SK-N-SH treated with all-trans-retinoic acid at 6 μM for 48 hours (cell line): ENCODE results near the gene PGM2.

Source experiments
- ESRRG ChIP-seq: fragments of 250-450 bp; sonication (Bioruptor Pico); IDR thresholded peaks from 2 replicates; pipeline ENCODE4 v1.6.1; 2021; ENCODE audit warnings: mild to moderate bottlenecking
- RARB ChIP-seq: fragments of 250-450 bp; sonication (Bioruptor Pico); IDR thresholded peaks from 2 replicates; pipeline ENCODE4 v1.8.0; 2021; ENCODE audit warnings: mild to moderate bottlenecking, moderate library complexity
- TF ChIP-seq, protein P1 (sequence below): fragments of 250-450 bp; sonication (Bioruptor Pico); IDR thresholded peaks from 2 replicates; pipeline ENCODE4 v1.5.0; 2020; ENCODE audit warnings: mild to moderate bottlenecking, moderate library complexity

DNA sequence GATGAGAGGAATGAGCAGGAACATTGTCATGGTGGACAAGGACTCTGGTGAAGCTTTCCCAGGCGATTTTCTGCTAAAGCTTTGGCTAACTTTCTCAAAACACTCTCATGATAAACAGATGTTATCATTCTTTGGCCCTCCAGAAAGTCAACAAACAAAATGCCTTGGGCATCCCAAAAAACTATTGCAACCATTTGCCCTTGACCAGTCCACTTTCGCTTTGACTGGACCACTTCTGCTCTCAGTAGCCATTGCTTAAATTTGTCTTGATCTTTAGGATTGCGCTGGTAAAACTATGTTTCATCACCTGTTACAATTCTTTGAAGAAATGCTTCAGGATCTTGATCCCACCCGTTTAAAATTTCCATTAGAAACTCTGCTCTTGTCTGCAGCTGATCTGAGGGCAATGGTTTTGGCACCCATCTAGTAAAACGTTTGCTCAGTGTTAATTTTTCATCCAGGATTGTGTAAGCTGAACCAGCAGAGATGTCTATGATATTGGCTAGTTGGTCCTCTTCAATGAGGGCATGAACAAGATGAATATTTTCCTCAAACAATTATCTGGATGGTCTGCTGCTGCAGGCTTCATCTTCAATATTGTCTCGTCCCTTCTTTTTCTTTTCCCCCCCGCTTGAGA lies 79.2 kb downstream of the PGM2 start:
- TF ChIP-seq ESRRG (CRISPR knock-in tag) (no peak), RARB (CRISPR knock-in tag) (no peak)
- TF ChIP-seq, protein P1, sequence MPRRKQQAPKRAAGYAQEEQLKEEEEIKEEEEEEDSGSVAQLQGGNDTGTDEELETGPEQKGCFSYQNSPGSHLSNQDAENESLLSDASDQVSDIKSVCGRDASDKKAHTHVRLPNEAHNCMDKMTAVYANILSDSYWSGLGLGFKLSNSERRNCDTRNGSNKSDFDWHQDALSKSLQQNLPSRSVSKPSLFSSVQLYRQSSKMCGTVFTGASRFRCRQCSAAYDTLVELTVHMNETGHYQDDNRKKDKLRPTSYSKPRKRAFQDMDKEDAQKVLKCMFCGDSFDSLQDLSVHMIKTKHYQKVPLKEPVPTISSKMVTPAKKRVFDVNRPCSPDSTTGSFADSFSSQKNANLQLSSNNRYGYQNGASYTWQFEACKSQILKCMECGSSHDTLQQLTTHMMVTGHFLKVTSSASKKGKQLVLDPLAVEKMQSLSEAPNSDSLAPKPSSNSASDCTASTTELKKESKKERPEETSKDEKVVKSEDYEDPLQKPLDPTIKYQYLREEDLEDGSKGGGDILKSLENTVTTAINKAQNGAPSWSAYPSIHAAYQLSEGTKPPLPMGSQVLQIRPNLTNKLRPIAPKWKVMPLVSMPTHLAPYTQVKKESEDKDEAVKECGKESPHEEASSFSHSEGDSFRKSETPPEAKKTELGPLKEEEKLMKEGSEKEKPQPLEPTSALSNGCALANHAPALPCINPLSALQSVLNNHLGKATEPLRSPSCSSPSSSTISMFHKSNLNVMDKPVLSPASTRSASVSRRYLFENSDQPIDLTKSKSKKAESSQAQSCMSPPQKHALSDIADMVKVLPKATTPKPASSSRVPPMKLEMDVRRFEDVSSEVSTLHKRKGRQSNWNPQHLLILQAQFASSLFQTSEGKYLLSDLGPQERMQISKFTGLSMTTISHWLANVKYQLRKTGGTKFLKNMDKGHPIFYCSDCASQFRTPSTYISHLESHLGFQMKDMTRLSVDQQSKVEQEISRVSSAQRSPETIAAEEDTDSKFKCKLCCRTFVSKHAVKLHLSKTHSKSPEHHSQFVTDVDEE, result no peak
